ENCODE data around the gene PDE9A. TPM values are rescaled to one million over a fixed set of nuclear protein-coding genes. Genes with fewer than 3 reads are reported as not detected.

The PDE9A gene
- polyA plus RNA-seq, 10 donors: 6.7 to 10.7 (median 8.5) TPM

GRCh38 chr21:42671778-42672593 is 18.6 kb downstream of the PDE9A start:
- no peak for DNase-seq

GRCh38 chr21:42672699-42673458 is 19.5 kb downstream of the PDE9A start:
- DNase-seq: no peak

- no peak for DNase-seq
Observed at GRCh38 chr21:42673633-42674328, 20.4 kb downstream of the PDE9A start.

DNA sequence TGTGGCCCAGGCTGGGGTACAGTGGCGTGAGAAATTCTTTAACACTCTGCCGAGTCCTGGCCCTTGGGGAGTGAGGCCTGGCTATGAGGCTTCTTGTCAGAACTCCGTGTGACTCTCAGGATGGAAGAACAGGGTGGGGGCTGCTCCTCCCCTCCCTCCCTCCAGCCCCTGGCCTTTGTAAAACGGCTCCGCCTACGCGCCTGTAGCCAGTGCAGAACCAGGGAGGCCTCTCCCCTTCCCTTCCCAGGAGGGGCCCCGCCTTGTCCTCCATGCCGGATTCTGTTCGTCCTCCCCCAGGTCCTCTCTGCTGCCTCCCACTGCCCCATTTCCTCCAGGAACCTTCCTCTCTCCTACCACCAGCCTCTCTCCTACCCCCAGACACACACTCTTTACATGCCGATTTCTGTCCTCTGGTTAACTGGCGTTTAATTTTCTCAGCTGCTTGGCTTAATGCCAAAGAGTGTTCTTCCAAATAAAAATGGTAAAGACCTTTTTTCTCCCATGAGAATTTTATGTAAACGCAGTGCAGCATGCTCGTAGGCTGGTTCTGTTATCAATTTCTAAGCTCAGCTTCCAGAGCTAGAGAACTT is 21.0 kb downstream of the PDE9A start:
- peak; percentile 53 to 94 (median 82) for DNase-seq

GRCh38 chr21:42675403-42675802 is 22.0 kb downstream of the PDE9A start:
- no peak for DNase-seq

DNA sequence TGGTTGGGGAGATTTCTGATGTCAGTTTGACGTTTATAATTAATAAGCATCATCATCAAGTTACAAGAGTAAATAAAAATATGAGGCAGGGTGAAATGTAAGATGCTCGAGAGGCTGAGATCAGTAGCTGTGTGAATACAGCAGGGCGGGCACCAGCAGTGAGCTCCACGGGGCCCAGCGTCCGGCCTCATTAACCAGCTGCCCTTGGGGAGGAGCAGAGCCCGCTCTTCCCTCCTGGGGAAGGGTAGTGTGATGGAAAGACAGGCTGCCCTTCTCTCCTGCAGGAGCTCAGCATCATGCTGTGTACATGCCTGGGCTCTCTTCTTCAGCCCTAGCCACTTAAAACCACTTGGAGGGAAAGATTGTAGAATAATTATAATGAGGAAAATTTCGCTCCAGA is 23.4 kb downstream of the PDE9A start:
- DNase-seq: no peak

GRCh38 chr21:42677339-42678321 is 24.2 kb downstream of the PDE9A start:
- DNase-seq: peak; percentile 30 to 75 (median 57)

GRCh38 chr21:42678618-42679295 is 25.3 kb downstream of the PDE9A start:
- DNase-seq: no peak

- no peak for DNase-seq
Observed at GRCh38 chr21:42679319-42680057, 26.1 kb downstream of the PDE9A start.

DNA sequence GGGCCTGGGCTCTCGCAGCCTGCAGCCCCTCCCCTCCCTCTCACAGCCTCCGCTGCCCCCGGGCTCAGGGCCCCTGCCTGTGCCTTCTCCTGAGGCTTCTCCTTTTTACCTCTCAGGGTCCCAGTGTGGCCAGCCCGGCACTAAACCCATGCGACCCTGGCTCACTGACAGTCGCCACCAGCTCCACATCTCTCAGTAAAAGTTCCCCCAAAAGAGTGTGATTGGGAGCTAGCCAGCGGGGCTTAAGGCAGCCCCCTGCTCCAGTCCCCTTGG is 26.6 kb downstream of the PDE9A start:
- DNase-seq: no peak

DNA sequence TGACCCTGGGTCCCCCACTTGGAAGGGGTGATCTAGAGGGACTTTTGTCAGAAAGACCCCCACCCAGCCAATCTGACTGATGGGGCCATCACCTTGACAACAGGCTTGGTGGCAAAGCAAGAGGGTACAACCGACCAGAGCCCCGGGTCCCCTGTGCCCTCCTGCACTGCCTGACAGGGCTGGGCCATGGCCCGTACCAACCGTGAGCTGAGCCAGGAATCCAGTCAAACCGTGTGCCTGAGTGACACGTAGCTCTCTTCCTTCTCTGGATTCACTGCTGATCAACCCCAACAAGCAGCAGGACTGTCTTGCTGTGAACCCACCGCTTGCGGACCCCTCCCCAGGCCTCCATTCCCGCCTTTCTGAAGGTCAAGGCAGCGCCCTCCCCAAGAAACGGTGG is 27.0 kb downstream of the PDE9A start:
- no peak for DNase-seq

DNA sequence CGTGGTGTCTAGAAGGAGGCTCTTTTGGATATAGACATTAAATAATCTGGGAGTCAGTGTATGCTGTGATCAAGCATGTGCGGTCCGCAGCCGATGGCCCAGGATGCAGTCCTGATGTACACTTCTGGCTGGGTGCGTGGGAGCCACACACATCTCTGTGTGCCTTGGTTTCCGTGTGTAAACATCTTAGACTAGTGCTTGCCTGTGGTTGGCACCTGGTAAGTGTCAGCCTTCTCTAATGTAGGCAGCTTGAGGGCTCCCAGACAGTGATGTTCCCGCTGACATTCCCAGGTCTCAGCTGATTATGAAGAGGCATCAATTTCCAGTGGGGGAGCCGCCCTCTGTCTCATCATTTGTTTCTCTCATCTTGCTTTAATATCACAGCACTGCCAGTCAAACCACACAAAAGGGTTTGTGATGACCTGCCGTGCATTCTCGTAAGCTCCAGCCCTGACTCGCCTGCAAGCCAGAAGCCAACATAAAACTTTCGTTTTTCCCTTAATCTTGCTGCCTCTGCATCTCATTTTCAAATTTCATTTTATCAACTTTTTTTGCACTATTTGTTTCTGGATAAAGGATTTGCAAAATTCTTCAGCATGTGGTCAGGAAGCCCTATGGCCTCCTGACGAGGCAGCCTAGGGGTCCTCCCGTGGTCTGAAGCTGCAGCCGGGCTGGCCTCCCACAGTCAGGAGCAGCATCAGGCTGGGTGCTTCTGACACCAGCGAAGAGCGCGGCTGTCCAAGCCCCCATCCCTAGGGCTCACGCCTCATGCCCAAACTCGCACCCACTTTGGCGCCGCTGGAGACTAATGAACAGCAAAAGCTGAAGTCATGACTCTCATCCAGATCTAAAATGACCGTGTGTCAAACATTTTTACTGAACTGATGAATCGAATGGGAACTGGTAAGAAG is 28.1 kb downstream of the PDE9A start:
- no peak for DNase-seq

DNA sequence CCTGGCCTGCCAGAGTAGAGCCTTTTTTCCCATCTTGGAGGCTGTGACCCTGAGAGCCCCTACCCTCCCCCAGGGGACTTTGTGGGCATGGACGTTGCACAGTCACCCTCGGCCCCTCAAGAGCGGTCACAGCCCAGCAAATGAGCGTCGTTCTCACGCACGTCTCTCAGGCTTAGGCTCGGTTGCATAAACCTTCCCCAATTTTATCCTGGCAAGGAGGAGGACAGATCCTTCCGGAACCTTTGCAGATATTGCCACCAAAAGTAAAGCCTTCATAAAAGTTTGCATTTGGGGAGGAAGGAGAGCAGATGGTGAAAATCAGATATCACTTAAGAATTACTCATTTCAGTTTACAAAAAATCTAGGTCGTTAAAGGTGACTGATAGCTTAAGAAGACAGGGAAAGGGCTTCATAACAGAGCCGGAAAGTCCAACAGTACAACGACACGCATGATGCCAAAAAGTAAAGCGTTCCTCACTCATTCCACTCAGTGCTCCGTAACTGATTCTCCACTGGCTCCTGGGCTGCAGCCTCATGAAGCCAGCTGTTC is 29.3 kb downstream of the PDE9A start:
- no peak for DNase-seq

- no peak for DNase-seq
Observed at GRCh38 chr21:42683371-42684108, 30.1 kb downstream of the PDE9A start.

DNA sequence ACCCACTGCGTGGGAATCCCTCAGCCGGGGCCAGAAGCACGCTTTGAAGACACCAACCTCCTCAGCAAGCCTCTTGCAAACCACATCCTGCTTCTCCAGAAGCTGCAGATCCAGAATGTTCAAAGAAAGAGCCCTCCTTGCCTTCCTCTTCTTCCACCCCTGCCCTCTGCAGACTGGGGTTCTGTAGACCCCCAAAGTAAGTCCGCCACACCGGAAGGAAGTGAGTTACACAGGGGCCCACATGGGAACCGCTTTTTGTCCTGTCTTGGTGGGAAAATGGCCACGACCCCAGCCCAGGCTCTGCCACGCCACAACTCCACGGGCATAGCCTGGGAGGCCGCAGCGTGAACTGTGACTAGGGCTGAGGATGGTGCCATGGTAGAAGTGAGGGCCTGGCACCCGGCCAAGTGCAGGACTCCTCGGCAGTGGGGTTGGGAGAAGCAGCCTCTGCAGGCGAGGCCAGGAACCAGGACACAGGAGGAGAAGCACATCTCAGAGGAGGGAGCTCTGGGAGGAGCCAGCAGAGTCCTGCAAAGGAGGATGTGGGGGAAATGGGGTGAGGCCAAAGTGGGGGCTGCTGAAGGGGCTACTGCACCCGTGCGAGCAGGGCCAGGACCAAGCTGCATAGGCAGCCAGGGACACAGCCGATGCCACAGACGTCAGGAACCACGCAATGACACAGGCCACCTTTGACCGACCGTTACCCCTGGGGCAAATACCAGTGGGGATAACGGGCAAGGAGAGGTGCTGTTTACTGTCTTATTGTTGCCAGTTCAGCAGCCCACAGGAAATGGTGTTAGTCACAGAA is 30.9 kb downstream of the PDE9A start:
- DNase-seq: no peak

- DNase-seq: no peak
Observed at GRCh38 chr21:42685036-42685435, 31.6 kb downstream of the PDE9A start.

All from muscle of back (tissue), 11 donors.